22Rv1 (cell line): Measurements from ENCODE around the gene SLC44A2.

Experiments used
- H3K27ac ChIP-seq: fragments of 450-650 bp; 2 replicates; pipeline ENCODE4 v1.5.1; 2017
- CTCF ChIP-seq: fragments of 450-650 bp; IDR thresholded peaks from 2 replicates; pipeline ENCODE4 v1.5.1; 2017; ENCODE audit warnings: mild to moderate bottlenecking
- ZFX ChIP-seq: fragments of 450-650 bp; IDR thresholded peaks from 2 replicates; pipeline ENCODE4 v1.6.1; 2017; ENCODE audit warnings: antibody characterized with exemption, borderline replicate concordance

Gene SLC44A2

GRCh38 chr19:10602330-10603083 lies 22.8 kb upstream of the SLC44A2 start:
- TF ChIP-seq CTCF (no peak), ZFX (no peak)
- H3K27ac ChIP-seq: peak overlapping the region; percentile 65; the same call in 1 of the 2 replicates

GRCh38 chr19:10603084-10603872 lies 22.1 kb upstream of the SLC44A2 start:
- peak overlapping the region; percentile 65 for H3K27ac ChIP-seq
- no peak for TF ChIP-seq CTCF
- no peak for TF ChIP-seq ZFX

GRCh38 chr19:10603873-10604459 lies 21.4 kb upstream of the SLC44A2 start:
- TF ChIP-seq ZFX (no peak), CTCF (no peak)
- H3K27ac ChIP-seq: peak overlapping the region; percentile 65

- peak overlapping the region; percentile 65 for H3K27ac ChIP-seq
- TF ChIP-seq CTCF (no peak), ZFX (no peak)
Measured at GRCh38 chr19:10604460-10604980, 20.8 kb upstream of the SLC44A2 start.

GRCh38 chr19:10611907-10612306 lies 13.4 kb upstream of the SLC44A2 start:
- TF ChIP-seq ZFX: no peak
- TF ChIP-seq CTCF: no peak
- H3K27ac ChIP-seq: no peak overlapping the region

GRCh38 chr19:10612499-10613119 lies 12.7 kb upstream of the SLC44A2 start:
- no peak for TF ChIP-seq CTCF
- no peak for TF ChIP-seq ZFX
- no peak overlapping the region for H3K27ac ChIP-seq
